SH-SY5Y (cell line): ENCODE measurements around the gene RAB25.

Experiments used
- GATA2 ChIP-seq: IDR thresholded peaks from 2 replicates; pipeline ENCODE4 v1.6.1; 2011; ENCODE audit warnings: mild to moderate bottlenecking, low read depth, low read length
- GATA3 ChIP-seq: IDR thresholded peaks from 2 replicates; pipeline ENCODE4 v1.6.1; 2011; ENCODE audit warnings: low read depth, mild to moderate bottlenecking, low read length, moderate library complexity

- no peak for TF ChIP-seq GATA2
- no peak for TF ChIP-seq GATA3
Observed at GRCh38 chr1:156112276-156113137, 51.5 kb downstream of the RAB25 start.
